ENCODE results near the gene TMOD1. TPM values are rescaled to one million over a fixed set of nuclear protein-coding genes. Genes with fewer than 3 reads are reported as not detected.

The TMOD1 gene
- total RNA-seq, 1 donor from 2014 or later = 186 TPM

DNA sequence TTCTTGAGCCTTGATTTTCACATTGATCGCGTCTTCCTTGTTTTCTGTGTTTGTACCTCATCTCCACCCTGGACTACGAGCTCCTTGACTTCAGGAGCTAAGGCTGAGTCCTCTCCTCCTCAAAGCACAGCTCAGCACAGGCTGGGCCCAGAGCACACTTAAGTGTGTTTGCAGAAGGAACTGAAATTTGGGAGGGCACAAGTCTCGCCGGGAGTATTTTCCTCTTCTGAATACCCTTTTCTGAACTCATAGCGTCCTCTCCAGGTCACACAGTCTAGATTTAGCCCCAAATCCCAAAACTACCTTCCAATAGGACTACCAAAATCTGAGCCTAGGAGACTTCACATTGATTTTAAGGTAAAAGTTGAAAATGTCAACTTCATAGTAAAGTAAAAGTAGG, 90.1 kb downstream of the TMOD1 start:
- peaks cover 46% of the 10 kb centered on the region for H3K4me1 ChIP-seq
- H3K27ac ChIP-seq (replicated peaks) = no peak overlapping the region
- H3K4me3 ChIP-seq = no peak overlapping the region
- H3K27me3 ChIP-seq (ENCODE audit: low read depth) = no peaks in the 10 kb centered on the region
- peaks cover 37% of the 10 kb centered on the region for H3K36me3 ChIP-seq
- intact Hi-C loops (cut with micrococcal nuclease) = no loop called here
- TF ChIP-seq CTCF (IDR thresholded peaks at IDR 0.05; ENCODE audit: borderline replicate concordance) = no peak
- no peaks in the 10 kb centered on the region for H3K9me3 ChIP-seq (replicated peaks)
- DNase-seq = no peak

GRCh38 chr9:97592126-97592525, 90.7 kb downstream of the TMOD1 start:
- Histone ChIP-seq H3K27me3 (ENCODE audit: low read depth) (no peaks in the 10 kb centered on the region), H3K36me3 (peaks cover 33% of the 10 kb centered on the region), H3K27ac (replicated peaks) (peak overlapping the region; percentile 87), H3K4me3 (no peak overlapping the region), H3K4me1 (peaks cover 52% of the 10 kb centered on the region), H3K9me3 (replicated peaks) (no peaks in the 10 kb centered on the region)
- TF ChIP-seq CTCF (IDR thresholded peaks at IDR 0.05; ENCODE audit: borderline replicate concordance) = no peak
- DNase-seq = no peak
- intact Hi-C loops (cut with micrococcal nuclease) = no loop called here

DNA sequence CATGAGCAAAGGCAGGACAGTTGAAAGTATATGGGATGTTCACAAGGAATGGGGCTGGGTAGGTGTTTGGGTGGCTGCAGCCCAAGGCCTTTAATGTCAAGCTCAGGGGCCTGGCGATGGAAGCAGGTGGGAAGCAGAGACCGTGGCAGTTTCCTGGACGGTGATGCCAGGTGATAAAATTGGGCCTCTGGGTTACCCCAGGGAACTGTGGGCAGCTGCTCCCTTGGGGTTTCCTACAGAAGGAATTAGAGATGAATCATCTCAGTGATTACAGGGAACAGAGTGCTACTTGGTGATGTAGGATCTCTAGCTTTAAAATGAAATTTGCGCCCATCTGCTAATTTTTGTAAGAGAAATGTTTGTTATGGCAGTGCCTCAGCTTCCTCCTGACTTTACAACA, 92.5 kb downstream of the TMOD1 start:
- intact Hi-C loops (cut with micrococcal nuclease) = no loop called here
- no peak for TF ChIP-seq CTCF (IDR thresholded peaks at IDR 0.05; ENCODE audit: borderline replicate concordance)
- Histone ChIP-seq H3K4me1 (peaks cover 70% of the 10 kb centered on the region), H3K27me3 (ENCODE audit: low read depth) (no peaks in the 10 kb centered on the region), H3K4me3 (peak overlapping the region; percentile 32), H3K9me3 (replicated peaks) (no peaks in the 10 kb centered on the region), H3K36me3 (peaks cover 22% of the 10 kb centered on the region), H3K27ac (replicated peaks) (peak overlapping the region; percentile 87)
- no peak for DNase-seq

GRCh38 chr9:97594381-97594921, 93.0 kb downstream of the TMOD1 start:
- peak; percentile 62 for DNase-seq
- Histone ChIP-seq H3K4me1 (peaks cover 75% of the 10 kb centered on the region), H3K27ac (replicated peaks) (peak overlapping the region; percentile 87), H3K27me3 (ENCODE audit: low read depth) (no peaks in the 10 kb centered on the region), H3K9me3 (replicated peaks) (no peaks in the 10 kb centered on the region), H3K4me3 (peak overlapping the region; percentile 32), H3K36me3 (peaks cover 27% of the 10 kb centered on the region)
- no peak for TF ChIP-seq CTCF (IDR thresholded peaks at IDR 0.05; ENCODE audit: borderline replicate concordance)
- intact Hi-C loops (cut with micrococcal nuclease) = no loop called here

DNA sequence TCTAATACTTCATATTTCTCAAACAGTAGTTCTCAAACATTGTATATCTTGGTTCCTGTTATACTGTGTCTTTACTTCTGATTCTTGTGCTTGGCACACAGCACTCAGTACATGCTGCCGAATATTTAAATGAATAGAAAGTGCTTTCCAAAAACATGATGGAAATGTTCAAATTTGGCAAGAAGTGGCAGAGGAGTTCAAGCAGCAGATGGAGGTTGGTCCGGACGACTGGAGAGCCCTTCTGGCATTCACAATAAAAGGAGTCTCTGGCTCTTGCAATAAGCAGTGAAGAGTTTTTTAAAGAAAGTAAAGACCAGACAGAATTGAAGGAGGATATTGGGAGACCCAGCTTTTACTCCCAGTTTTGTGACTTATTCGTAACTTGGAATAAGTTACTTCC, 95.4 kb downstream of the TMOD1 start:
- no peak for TF ChIP-seq CTCF (IDR thresholded peaks at IDR 0.05; ENCODE audit: borderline replicate concordance)
- H3K27me3 ChIP-seq (ENCODE audit: low read depth) = no peaks in the 10 kb centered on the region
- H3K4me1 ChIP-seq = peaks cover 87% of the 10 kb centered on the region
- no peak overlapping the region for H3K4me3 ChIP-seq
- DNase-seq = no peak
- H3K27ac ChIP-seq (replicated peaks) = peak overlapping the region; percentile 87
- H3K9me3 ChIP-seq (replicated peaks) = no peaks in the 10 kb centered on the region
- H3K36me3 ChIP-seq = peaks cover 39% of the 10 kb centered on the region
- intact Hi-C loops (cut with micrococcal nuclease) = no loop called here
